M059J (cell line): ENCODE measurements around the gene PARD3. TPM values are rescaled to one million over a fixed set of nuclear protein-coding genes. Genes with fewer than 3 reads are reported as not detected.
A peak's percentile ranks its signal among the peaks of the same experiment; 100 is the strongest.

ENCODE experiments used
- DNase-seq: peaks from one replicate; pipeline ENCODE4 v3.0.0-alpha.2; 2012; ENCODE audit warnings: low read depth
- total RNA-seq: library from RNA; depleted of rRNA; stranded (reverse); fragments of >200 nt; shearing (Covaris generic); gene quantifications from 2 replicates; pipeline ENCODE4 v1.2.3, GENCODE V29; 2014

PARD3 gene
- total RNA-seq, 1 experiment from 2014 or later, result 17.0 TPM

- peak; percentile 56 for DNase-seq
Measured at GRCh38 chr10:34187201-34187600, 627.9 kb downstream of the PARD3 start.

- DNase-seq, result no peak
Measured at GRCh38 chr10:34186745-34187144, 628.4 kb downstream of the PARD3 start.

GRCh38 chr10:34185998-34186397, 629.1 kb downstream of the PARD3 start:
- DNase-seq, result no peak

GRCh38 chr10:34184939-34185386, 630.1 kb downstream of the PARD3 start:
- no peak for DNase-seq

GRCh38 chr10:34184397-34184796, 630.7 kb downstream of the PARD3 start:
- DNase-seq, result no peak

- DNase-seq, result no peak
Measured at GRCh38 chr10:34183016-34183796, 631.9 kb downstream of the PARD3 start.

- no peak for DNase-seq
Measured at GRCh38 chr10:34181553-34182300, 633.4 kb downstream of the PARD3 start.

- DNase-seq, result no peak
Measured at GRCh38 chr10:34180749-34181148, 634.3 kb downstream of the PARD3 start.

GRCh38 chr10:34179280-34179679, 635.8 kb downstream of the PARD3 start:
- no peak for DNase-seq

GRCh38 chr10:34178756-34179155, 636.3 kb downstream of the PARD3 start:
- no peak for DNase-seq

- DNase-seq, result no peak
Measured at GRCh38 chr10:34178196-34178595, 636.9 kb downstream of the PARD3 start.

GRCh38 chr10:34177445-34177844, 637.7 kb downstream of the PARD3 start:
- DNase-seq, result no peak

- no peak for DNase-seq
Measured at GRCh38 chr10:34176351-34176750, 638.7 kb downstream of the PARD3 start.

GRCh38 chr10:34175121-34175520, 640.0 kb downstream of the PARD3 start:
- DNase-seq, result no peak

- no peak for DNase-seq
Measured at GRCh38 chr10:34172936-34173533, 642.1 kb downstream of the PARD3 start.

- DNase-seq, result no peak
Measured at GRCh38 chr10:34171957-34172527, 643.1 kb downstream of the PARD3 start.

GRCh38 chr10:34169677-34170076, 645.4 kb downstream of the PARD3 start:
- DNase-seq, result no peak

- no peak for DNase-seq
Measured at GRCh38 chr10:34169131-34169530, 646.0 kb downstream of the PARD3 start.

- no peak for DNase-seq
Measured at GRCh38 chr10:34168439-34168838, 646.7 kb downstream of the PARD3 start.

GRCh38 chr10:34166823-34167222, 648.3 kb downstream of the PARD3 start:
- DNase-seq, result no peak

GRCh38 chr10:34166354-34166753, 648.7 kb downstream of the PARD3 start:
- DNase-seq, result no peak

GRCh38 chr10:34164029-34164428, 651.1 kb downstream of the PARD3 start:
- DNase-seq, result no peak
